OCI-LY7 (cell line): Measurements from ENCODE around the gene EPHB1. TPM values are rescaled to one million over a fixed set of nuclear protein-coding genes. Genes with fewer than 3 reads are reported as not detected.

Source experiments
- BruUV-seq: library from RNA; stranded (reverse); fragments of 400-500 nt; replicated peaks from 2 replicates; lab custom pipeline; 2021; lab: Mats Ljungman, UMichigan
- CTCF ChIA-PET: fragments of 300-600 bp; sonication (Branson Sonifier 250); formaldehyde crosslinking; loops from one replicate; lab custom pipeline; 2022; ENCODE audit warnings: antibody characterized with exemption; ENCODE audit not compliant: unreplicated experiment; lab: Charles Lee
- POLR2A ChIA-PET: fragments of 300-600 bp; sonication (Branson Sonifier 250); formaldehyde crosslinking; loops from one replicate; lab custom pipeline; 2022; ENCODE audit warnings: antibody characterized with exemption; lab: Charles Lee
- DNase-seq: peaks from one replicate; pipeline ENCODE4 v3.0.0-alpha.2; 2015; ENCODE audit warnings: low spot score
- H2AFZ ChIP-seq: fragments of 200-600 bp; sonication (generic), shearing (Covaris generic); 2 replicates; pipeline ENCODE4 v1.6.1; 2014; ENCODE audit warnings: mild to moderate bottlenecking, antibody characterized with exemption, low read length, moderate library complexity
- H3K27ac ChIP-seq: fragments of 200-600 bp; sonication (generic); 2 replicates; pipeline ENCODE4 v1.5.1; 2014; ENCODE audit warnings: mixed run types, low read depth, mild to moderate bottlenecking, moderate library complexity, low read length, inconsistent platforms; ENCODE audit not compliant: poor library complexity, severe bottlenecking
- H3K36me3 ChIP-seq: fragments of 200-600 bp; sonication (generic); 2 replicates; pipeline ENCODE4 v1.6.1; 2014; ENCODE audit warnings: mild to moderate bottlenecking, antibody characterized with exemption, low read length, moderate library complexity, mixed read lengths; ENCODE audit not compliant: insufficient read depth
- H3K4me1 ChIP-seq: fragments of 200-600 bp; sonication (generic); 2 replicates; pipeline ENCODE4 v1.5.1; 2014; ENCODE audit warnings: mild to moderate bottlenecking, low read length; ENCODE audit not compliant: insufficient read depth, poor library complexity, severe bottlenecking
- H3K4me2 ChIP-seq: fragments of 200-600 bp; sonication (generic); 2 replicates; pipeline ENCODE4 v1.6.1; 2014; ENCODE audit warnings: mild to moderate bottlenecking, low read length
- H3K4me3 ChIP-seq: fragments of 200-600 bp; sonication (generic); 2 replicates; pipeline ENCODE4 v1.5.1; 2014; ENCODE audit warnings: mild to moderate bottlenecking, low read depth, low read length; ENCODE audit not compliant: poor library complexity, severe bottlenecking
- H3K79me2 ChIP-seq: fragments of 200-600 bp; sonication (generic); 2 replicates; pipeline ENCODE4 v1.6.1; 2016; ENCODE audit warnings: low read depth, mild to moderate bottlenecking, low read length, moderate library complexity, mixed read lengths; ENCODE audit not compliant: insufficient read depth
- H3K9me2 ChIP-seq: fragments of 200-600 bp; sonication (generic); 2 replicates; pipeline ENCODE4 v1.6.1; 2016; ENCODE audit warnings: mild to moderate bottlenecking, low read length, mixed read lengths; ENCODE audit not compliant: insufficient read depth
- H3K9me3 ChIP-seq: fragments of 200-600 bp; sonication (generic); 2 replicates; pipeline ENCODE4 v1.6.1; 2014; ENCODE audit warnings: mild to moderate bottlenecking, mixed run types, low read length, mixed read lengths
- H4K20me1 ChIP-seq: fragments of 200-600 bp; sonication (generic); 2 replicates; pipeline ENCODE4 v1.6.1; 2014; ENCODE audit warnings: mild to moderate bottlenecking, antibody characterized with exemption, low read length, moderate library complexity, mixed read lengths; ENCODE audit not compliant: insufficient read depth
- EZH2phosphoT487 ChIP-seq: fragments of 200-600 bp; sonication (generic); IDR thresholded peaks from 2 replicates; pipeline ENCODE4 v1.6.1; 2018; ENCODE audit warnings: low read depth, borderline replicate concordance, mild to moderate bottlenecking, mixed run types, antibody characterized with exemption, low read length, moderate library complexity, mixed read lengths
- intact Hi-C: fragments of 100-400 bp; cut with micrococcal nuclease; formaldehyde crosslinking; loops from one replicate; pipeline ENCODE4 v1.10.0; 2022; ENCODE audit not compliant: unreplicated experiment
- total RNA-seq, 2 experiments: library from RNA; depleted of rRNA in 1 of 2; stranded (reverse); fragments of >200 nt in 1 of 2; shearing (Covaris generic) in 1 of 2; gene quantifications; 2 replicates each; pipeline ENCODE4 v1.2.3, GENCODE V29; 2014 to 2022
- TF ChIP-seq, protein P1 (sequence below): fragments of 200-600 bp; sonication (generic); conservative IDR thresholded peaks from 2 replicates; pipeline ENCODE4 v1.5.1; 2014; ENCODE audit warnings: mild to moderate bottlenecking, antibody characterized with exemption, low read length, moderate library complexity, mixed read lengths

The EPHB1 gene
- total RNA-seq, 2 experiments from 2014 or later, result 0.54 to 1.3 TPM

DNA sequence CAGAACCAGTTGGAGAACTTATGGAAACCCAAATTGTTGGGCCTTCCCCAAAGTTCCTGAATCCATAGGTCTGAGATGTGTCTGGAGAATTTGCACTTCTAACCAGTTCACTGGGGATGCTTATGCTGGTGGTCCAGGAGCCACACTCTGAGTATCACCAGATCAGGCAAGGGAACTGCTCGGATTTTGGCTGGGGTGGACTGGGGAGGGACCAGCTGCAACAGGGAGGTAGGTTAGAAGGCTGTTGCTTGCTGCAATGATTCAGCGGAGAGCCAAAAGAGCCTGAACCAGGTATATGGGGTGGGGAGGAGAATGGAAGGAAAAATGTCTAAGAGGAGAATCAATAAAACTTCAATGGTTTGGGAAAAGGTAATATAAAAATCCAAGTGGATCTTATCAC, 45.9 kb upstream of the EPHB1 start:
- Histone ChIP-seq H3K4me3 (no peak overlapping the region), H3K9me2 (no peaks in the 10 kb centered on the region), H2AFZ (no peak overlapping the region), H3K9me3 (no peaks in the 10 kb centered on the region), H3K36me3 (no peaks in the 10 kb centered on the region), H3K27ac (no peak overlapping the region), H3K79me2 (no peaks in the 10 kb centered on the region), H3K4me1 (no peaks in the 10 kb centered on the region), H4K20me1 (no peaks in the 10 kb centered on the region), H3K4me2 (no peak overlapping the region)
- ChIA-PET CTCF (no interaction called here), POLR2A (interaction anchor here (0.6 kb wide), 1 partner anchor 16 kb away, joined by 4 read pairs; no protein-coding TSS in a partner anchor)
- TF ChIP-seq EZH2phosphoT487, result no peak
- TF ChIP-seq, protein P1, sequence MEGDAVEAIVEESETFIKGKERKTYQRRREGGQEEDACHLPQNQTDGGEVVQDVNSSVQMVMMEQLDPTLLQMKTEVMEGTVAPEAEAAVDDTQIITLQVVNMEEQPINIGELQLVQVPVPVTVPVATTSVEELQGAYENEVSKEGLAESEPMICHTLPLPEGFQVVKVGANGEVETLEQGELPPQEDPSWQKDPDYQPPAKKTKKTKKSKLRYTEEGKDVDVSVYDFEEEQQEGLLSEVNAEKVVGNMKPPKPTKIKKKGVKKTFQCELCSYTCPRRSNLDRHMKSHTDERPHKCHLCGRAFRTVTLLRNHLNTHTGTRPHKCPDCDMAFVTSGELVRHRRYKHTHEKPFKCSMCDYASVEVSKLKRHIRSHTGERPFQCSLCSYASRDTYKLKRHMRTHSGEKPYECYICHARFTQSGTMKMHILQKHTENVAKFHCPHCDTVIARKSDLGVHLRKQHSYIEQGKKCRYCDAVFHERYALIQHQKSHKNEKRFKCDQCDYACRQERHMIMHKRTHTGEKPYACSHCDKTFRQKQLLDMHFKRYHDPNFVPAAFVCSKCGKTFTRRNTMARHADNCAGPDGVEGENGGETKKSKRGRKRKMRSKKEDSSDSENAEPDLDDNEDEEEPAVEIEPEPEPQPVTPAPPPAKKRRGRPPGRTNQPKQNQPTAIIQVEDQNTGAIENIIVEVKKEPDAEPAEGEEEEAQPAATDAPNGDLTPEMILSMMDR, result no peak
- BruUV-seq, result no TSS peak
- no peak for DNase-seq
- intact Hi-C loops, result no loop called here

DNA sequence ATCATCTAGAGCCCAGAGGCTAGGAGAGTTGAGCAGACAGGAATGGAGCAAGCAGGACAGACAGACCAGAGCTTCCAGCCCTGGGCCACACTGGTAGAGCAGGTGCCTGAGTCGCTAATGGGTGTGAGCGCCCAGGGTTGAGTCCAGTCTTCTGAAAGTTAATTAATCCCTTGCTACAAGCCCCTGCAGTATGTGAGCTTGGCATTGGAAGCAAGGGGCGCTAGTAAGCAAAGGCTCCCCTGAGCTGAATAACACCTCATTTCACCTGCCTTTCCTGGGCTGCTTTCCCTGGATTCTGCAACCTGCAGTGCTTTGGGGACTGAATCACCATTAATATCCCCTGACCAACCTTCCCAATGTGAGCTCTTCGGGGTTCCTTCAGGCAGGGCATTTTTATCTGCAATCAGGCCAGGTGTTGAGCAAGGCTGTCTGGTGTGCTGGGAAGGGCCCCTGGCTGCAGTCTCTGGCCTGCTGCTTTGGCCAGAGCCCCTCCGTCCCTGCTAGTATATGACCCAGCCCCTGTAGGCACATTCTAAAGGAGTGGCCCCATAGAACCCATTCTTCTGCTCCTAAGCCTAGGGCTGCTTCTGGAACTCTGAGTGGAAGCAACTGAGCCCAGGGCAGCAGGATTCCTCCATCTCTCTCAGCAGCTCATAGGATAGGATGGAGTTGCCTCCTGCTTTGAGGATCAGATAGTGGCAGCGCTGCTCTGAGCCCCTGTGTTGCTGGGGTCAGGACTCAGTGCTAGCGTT, 45.1 kb upstream of the EPHB1 start:
- intact Hi-C loops, result loop anchor here (10.0 kb wide), 1 partner anchor 145 kb away; no protein-coding TSS in a partner anchor
- ChIA-PET POLR2A (interaction anchor here (0.6 kb wide), 1 partner anchor 17 kb away, joined by 4 read pairs; no protein-coding TSS in a partner anchor), CTCF (no interaction called here)
- no peak overlapping the region for H3K27ac ChIP-seq
- no peaks in the 10 kb centered on the region for H3K4me1 ChIP-seq
- no peak overlapping the region for H3K4me2 ChIP-seq
- no peaks in the 10 kb centered on the region for H3K36me3 ChIP-seq
- H3K9me3 ChIP-seq, result no peaks in the 10 kb centered on the region
- H2AFZ ChIP-seq, result no peak overlapping the region
- no peak for DNase-seq
- H3K4me3 ChIP-seq, result no peak overlapping the region
- BruUV-seq, result no TSS peak
- TF ChIP-seq EZH2phosphoT487, result no peak
- TF ChIP-seq, protein P1, result no peak
- no peaks in the 10 kb centered on the region for H3K9me2 ChIP-seq
- no peaks in the 10 kb centered on the region for H3K79me2 ChIP-seq
- H4K20me1 ChIP-seq, result no peaks in the 10 kb centered on the region

DNA sequence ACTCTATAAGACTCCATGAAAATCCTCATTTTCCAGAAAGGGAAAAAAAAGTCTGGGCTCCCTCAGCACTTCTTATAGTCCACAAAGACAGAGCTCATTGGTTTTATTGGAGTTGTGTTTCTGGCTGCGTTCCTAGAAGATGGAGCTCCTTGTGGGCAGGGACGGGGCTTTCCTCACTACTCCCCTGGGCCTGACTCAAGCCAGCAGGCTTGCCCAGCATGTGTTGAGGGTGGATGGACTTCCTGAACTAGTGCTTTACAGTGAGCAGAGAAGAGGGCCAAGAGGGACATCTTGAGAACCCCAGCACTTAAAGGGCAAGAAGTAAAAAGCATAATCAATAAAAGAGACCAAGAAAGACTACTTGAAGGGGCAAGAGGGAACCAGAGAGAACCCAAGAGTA, 43.2 kb upstream of the EPHB1 start:
- Histone ChIP-seq H3K9me2 (no peaks in the 10 kb centered on the region), H3K4me3 (no peak overlapping the region), H3K79me2 (no peaks in the 10 kb centered on the region), H3K27ac (no peak overlapping the region), H2AFZ (no peak overlapping the region), H3K9me3 (no peaks in the 10 kb centered on the region), H3K4me2 (no peak overlapping the region), H3K36me3 (no peaks in the 10 kb centered on the region), H3K4me1 (no peaks in the 10 kb centered on the region), H4K20me1 (no peaks in the 10 kb centered on the region)
- CTCF ChIA-PET, result no interaction called here
- TF ChIP-seq, protein P1, result no peak
- no peak for TF ChIP-seq EZH2phosphoT487
- no TSS peak for BruUV-seq
- intact Hi-C loops, result loop anchor here (10.0 kb wide), 1 partner anchor 147 kb away; no protein-coding TSS in a partner anchor
- POLR2A ChIA-PET, result interaction anchor here (0.7 kb wide), 1 partner anchor 314 kb away, joined by 3 read pairs; no protein-coding TSS in a partner anchor
- DNase-seq, result no peak
